ENCODE results near the gene SLC30A4. TPM values are rescaled to one million over a fixed set of nuclear protein-coding genes. Genes with fewer than 3 reads are reported as not detected.
"Not testable (repeated sequence)": the region's sequence is repeated elsewhere in the genome, so short reads cannot be mapped to it uniquely, and the experiment has no call there.

The SLC30A4 gene
- total RNA-seq, result 3.5 and 3.7 TPM in 2 replicates

GRCh38 chr15:45522328-45523165 is at the start of gene SLC30A4:
TSS of gene SLC30A4 (minus strand) at chr15:45522755. CDS start at chr15:45522354, 401 bp downstream.
- intact Hi-C loops (cut with micrococcal nuclease), result loop anchor here (1.0 kb wide), 4 partner anchors 64 to 243 kb away; partner anchors contain the start of gene BLOC1S6

- intact Hi-C loops (cut with micrococcal nuclease), result no loop called here
Measured at GRCh38 chr15:45555934-45556608, 33.5 kb upstream of the SLC30A4 start.

- intact Hi-C loops (cut with micrococcal nuclease), result no loop called here
Measured at GRCh38 chr15:45551676-45552075, 29.1 kb upstream of the SLC30A4 start.

GRCh38 chr15:45550436-45550835 is 27.9 kb upstream of the SLC30A4 start:
- intact Hi-C loops (cut with micrococcal nuclease), result no loop called here

- intact Hi-C loops (cut with micrococcal nuclease), result no loop called here
Measured at GRCh38 chr15:45549541-45550220, 27.1 kb upstream of the SLC30A4 start.

- intact Hi-C loops (cut with micrococcal nuclease), result no loop called here
Measured at GRCh38 chr15:45548753-45549520, 26.4 kb upstream of the SLC30A4 start.

- intact Hi-C loops (cut with micrococcal nuclease), result no loop called here
Measured at GRCh38 chr15:45546789-45547188, 24.2 kb upstream of the SLC30A4 start.

GRCh38 chr15:45544266-45545023 is 21.9 kb upstream of the SLC30A4 start:
- intact Hi-C loops (cut with micrococcal nuclease), result no loop called here

- intact Hi-C loops (cut with micrococcal nuclease), result no loop called here
Measured at GRCh38 chr15:45543051-45543450, 20.5 kb upstream of the SLC30A4 start.

GRCh38 chr15:45540531-45540930 is 18.0 kb upstream of the SLC30A4 start:
- intact Hi-C loops (cut with micrococcal nuclease), result no loop called here

GRCh38 chr15:45539680-45540079 is 17.1 kb upstream of the SLC30A4 start:
- intact Hi-C loops (cut with micrococcal nuclease), result no loop called here

- intact Hi-C loops (cut with micrococcal nuclease), result no loop called here
Measured at GRCh38 chr15:45536934-45537333, 14.4 kb upstream of the SLC30A4 start.

GRCh38 chr15:45535486-45536042 is 13.0 kb upstream of the SLC30A4 start:
- intact Hi-C loops (cut with micrococcal nuclease), result no loop called here

GRCh38 chr15:45534821-45535220 is 12.3 kb upstream of the SLC30A4 start:
- intact Hi-C loops (cut with micrococcal nuclease), result no loop called here

GRCh38 chr15:45532892-45533291 is 10.3 kb upstream of the SLC30A4 start:
- intact Hi-C loops (cut with micrococcal nuclease), result not testable (repeated sequence)

GRCh38 chr15:45529613-45530012 is 7.1 kb upstream of the SLC30A4 start:
- intact Hi-C loops (cut with micrococcal nuclease), result no loop called here

GRCh38 chr15:45527086-45527485 is 4.5 kb upstream of the SLC30A4 start:
- intact Hi-C loops (cut with micrococcal nuclease), result no loop called here

- intact Hi-C loops (cut with micrococcal nuclease), result no loop called here
Measured at GRCh38 chr15:45523166-45523460, 558 bp upstream of the SLC30A4 start.

GRCh38 chr15:45521596-45522327 is 793 bp downstream of the SLC30A4 start:
- intact Hi-C loops (cut with micrococcal nuclease), result loop anchor here (1.0 kb wide), 4 partner anchors 63 to 242 kb away; partner anchors contain the start of gene BLOC1S6

Data from T-helper 1 cell treated with Interleukin-12 subunit alpha and Interleukin-12 subunit beta and Interleukin-4 antibody, amounts not matched to agents 30 ng/mL and 1 ng/mL, for 36 hours (primary cell).